HUES64 (cell line): ENCODE measurements around the gene DNAAF1.
A peak's percentile ranks its signal among the peaks of the same experiment; 100 is the strongest.

ENCODE experiments used
- H3K27ac ChIP-seq: 2 replicates; pipeline ENCODE4 v1.7.0; 2013; ENCODE audit warnings: low read depth, low read length, inconsistent platforms
- H3K27me3 ChIP-seq: 2 replicates; pipeline ENCODE4 v1.6.1; 2013; ENCODE audit warnings: mild to moderate bottlenecking, low read length; ENCODE audit not compliant: insufficient read depth
- H3K36me3 ChIP-seq: 2 replicates; pipeline ENCODE4 v1.6.1; 2013; ENCODE audit warnings: mild to moderate bottlenecking, low read length; ENCODE audit not compliant: insufficient read depth
- H3K4me1 ChIP-seq: 2 replicates; pipeline ENCODE4 v1.6.1; 2013; ENCODE audit warnings: mild to moderate bottlenecking, low read length, moderate library complexity; ENCODE audit not compliant: insufficient read depth
- H3K4me3 ChIP-seq: 2 replicates; pipeline ENCODE4 v1.5.1; 2013; ENCODE audit warnings: mild to moderate bottlenecking, low read length, moderate library complexity
- H3K9ac ChIP-seq: 2 replicates; pipeline ENCODE4 v1.6.1; 2013; ENCODE audit warnings: mild to moderate bottlenecking, low read depth, low read length
- H3K9me3 ChIP-seq: 2 replicates; pipeline ENCODE4 v1.6.1; 2013; ENCODE audit warnings: low read depth, low read length; ENCODE audit not compliant: insufficient read depth
- WGBS: fragments of 150-250, 120-280 bp; methylation state at CpG from one replicate; pipeline ENCODE4 v1.1.7; 2013; ENCODE audit warnings: missing lambda C conversion rate; 5-methylcytosine and 5-hydroxymethylcytosine counted together

DNAAF1 gene

DNA sequence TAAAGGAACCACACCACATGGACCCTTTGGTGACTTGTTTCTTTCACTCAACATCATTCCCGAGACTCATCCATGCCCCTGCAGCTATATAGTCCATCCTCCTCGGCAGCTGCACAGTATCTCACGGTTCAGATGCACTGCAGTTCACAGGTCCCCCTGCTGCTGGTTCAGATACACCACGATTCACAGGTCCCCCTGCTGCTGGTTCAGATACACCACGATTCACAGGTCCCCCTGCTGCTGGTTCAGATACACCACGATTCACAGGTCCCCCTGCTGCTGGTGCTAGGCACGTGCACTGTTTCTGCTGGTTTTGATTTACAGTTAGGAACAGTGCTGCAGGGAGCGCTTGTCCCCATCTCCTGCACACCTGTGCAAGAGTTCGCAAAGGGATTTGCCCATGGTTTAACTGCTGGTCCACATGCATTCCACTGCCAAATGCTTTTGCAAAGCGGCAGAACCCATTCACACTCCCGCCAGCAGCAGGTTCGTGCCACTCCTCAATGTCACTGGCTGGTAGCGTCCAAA is 3.9 kb upstream of the DNAAF1 start:
- Histone ChIP-seq H3K36me3 (peaks cover 3% of the 10 kb centered on the region; the same call in 1 of the 2 replicates), H3K4me3 (no peak overlapping the region), H3K9me3 (no peaks in the 10 kb centered on the region), H3K9ac (no peak overlapping the region), H3K4me1 (peaks cover 36% of the 10 kb centered on the region), H3K27ac (no peak overlapping the region), H3K27me3 (peaks cover 9% of the 10 kb centered on the region)
- 76% methylated on average over 13 of the region's 13 CpGs for WGBS

DNA sequence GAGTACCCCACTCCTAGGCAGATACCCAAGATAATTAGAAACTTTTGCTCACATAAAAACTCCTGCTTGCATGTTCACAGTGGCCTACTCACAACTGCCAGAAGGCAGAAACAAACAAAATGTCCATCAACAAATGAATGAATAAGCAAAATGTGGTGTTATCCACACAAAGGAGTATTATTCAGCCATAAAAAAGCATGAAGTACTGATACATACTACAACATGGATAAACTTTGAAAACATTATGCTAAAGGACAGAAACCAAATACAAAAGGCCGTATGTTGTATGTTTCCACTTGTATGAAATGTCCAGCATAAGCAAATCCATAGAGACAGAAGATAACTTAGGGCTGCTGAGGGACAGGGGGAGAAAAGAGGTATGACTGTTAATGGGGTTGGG is 2.0 kb upstream of the DNAAF1 start:
- Histone ChIP-seq H3K4me3 (no peak overlapping the region; the same call in 1 of the 2 replicates), H3K9me3 (no peaks in the 10 kb centered on the region), H3K27me3 (peaks cover 18% of the 10 kb centered on the region), H3K27ac (no peak overlapping the region), H3K4me1 (peaks cover 17% of the 10 kb centered on the region), H3K36me3 (peaks cover 3% of the 10 kb centered on the region; the same call in 1 of the 2 replicates), H3K9ac (no peak overlapping the region)
- WGBS = 100% methylated on average over 1 of the region's 1 CpG

DNA sequence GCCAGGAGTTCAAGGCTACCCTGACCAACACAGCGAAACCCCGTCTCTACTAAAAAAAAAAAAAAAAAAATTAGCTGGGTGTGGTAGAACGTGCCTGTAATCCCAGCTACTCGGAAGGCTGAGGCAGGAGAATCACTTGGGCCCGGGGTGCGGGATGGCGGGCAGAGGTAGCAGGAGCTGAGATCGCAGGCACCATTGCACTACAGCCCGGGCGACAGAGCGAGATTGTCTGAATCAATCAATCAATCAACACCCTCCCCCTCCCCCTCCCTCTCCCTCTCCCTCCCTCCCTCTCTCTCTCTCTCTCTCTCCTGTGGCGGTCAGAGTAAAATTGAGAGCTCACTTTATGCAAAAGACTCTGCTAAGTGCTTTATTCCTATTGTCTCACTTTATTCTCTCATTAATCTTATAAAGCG is 1.3 kb upstream of the DNAAF1 start:
- peaks cover 3% of the 10 kb centered on the region; the same call in 1 of the 2 replicates for H3K36me3 ChIP-seq
- H3K9ac ChIP-seq = peak overlapping the region; percentile 68; the same call in 1 of the 2 replicates
- peaks cover 10% of the 10 kb centered on the region for H3K4me1 ChIP-seq
- H3K9me3 ChIP-seq = no peaks in the 10 kb centered on the region
- no peak overlapping the region for H3K27ac ChIP-seq
- peak overlapping the region; percentile 92 for H3K4me3 ChIP-seq
- H3K27me3 ChIP-seq = peaks cover 18% of the 10 kb centered on the region
- WGBS = 14% methylated on average over 11 of the region's 13 CpGs

DNA sequence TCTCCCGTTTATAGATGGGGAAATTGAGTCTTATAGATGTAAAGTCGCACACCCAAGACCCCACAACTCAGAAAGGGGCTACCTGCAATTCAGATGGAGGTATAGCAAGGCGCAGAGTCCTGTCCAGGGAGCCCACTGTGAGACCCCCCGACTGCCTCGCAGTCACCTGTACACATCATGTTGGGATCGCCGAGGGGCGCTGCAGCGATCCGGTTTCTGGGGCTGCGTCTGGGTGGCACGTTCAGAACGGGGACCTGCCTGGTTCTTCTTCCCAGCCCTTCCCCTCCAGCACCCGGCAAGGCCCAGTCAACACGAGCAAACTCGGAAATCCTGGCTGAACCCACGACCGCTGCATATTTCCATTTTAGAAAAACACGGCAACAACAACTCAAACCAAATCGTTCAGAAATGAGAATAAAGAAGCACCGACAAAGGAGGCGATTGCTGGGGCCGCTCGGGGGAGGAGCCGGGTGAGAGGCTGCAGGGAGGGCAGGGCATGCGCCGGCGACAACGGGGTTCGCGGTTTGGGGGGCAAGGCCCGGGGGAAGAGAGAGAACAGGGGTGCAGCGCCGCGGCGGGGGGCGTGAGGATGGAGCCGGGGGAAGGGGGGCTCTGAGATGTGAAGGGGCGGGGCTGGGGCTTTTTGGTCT is 774 bp upstream of the DNAAF1 start:
- peaks cover 18% of the 10 kb centered on the region for H3K27me3 ChIP-seq
- H3K9ac ChIP-seq = peak overlapping the region; percentile 68
- H3K4me1 ChIP-seq = peaks cover 4% of the 10 kb centered on the region; the same call in 1 of the 2 replicates
- no peaks in the 10 kb centered on the region for H3K9me3 ChIP-seq
- peak overlapping the region; percentile 92 for H3K4me3 ChIP-seq
- H3K27ac ChIP-seq = peak overlapping the region; percentile 78; the same call in 1 of the 2 replicates
- H3K36me3 ChIP-seq = peaks cover 3% of the 10 kb centered on the region; the same call in 1 of the 2 replicates
- WGBS = 1% methylated on average over 39 of the region's 39 CpGs

DNA sequence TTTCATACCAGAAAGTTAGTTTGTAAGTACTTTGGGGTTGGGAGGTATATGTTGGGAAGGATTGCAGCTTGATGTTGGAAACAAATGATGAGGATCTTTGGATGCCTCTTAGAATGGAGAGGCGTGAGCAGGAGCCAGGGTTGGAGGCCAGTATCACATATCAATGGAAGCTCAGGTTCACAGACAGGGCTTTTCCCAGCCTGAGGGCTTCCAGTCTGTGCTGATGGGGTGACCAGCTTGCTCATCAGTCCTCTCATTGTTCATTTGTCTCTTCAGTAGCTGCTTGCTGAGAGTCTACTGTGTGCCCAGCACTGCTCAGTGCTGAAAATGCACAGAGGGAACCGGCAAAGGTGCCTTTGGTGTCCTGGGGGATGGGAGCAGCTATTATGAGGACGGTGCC is 5.8 kb downstream of the DNAAF1 start:
- Histone ChIP-seq H3K4me3 (no peak overlapping the region), H3K9ac (no peak overlapping the region), H3K36me3 (no peaks in the 10 kb centered on the region), H3K27me3 (peaks cover 12% of the 10 kb centered on the region), H3K4me1 (peaks cover 8% of the 10 kb centered on the region; the same call in 1 of the 2 replicates), H3K27ac (no peak overlapping the region), H3K9me3 (no peaks in the 10 kb centered on the region)
- 81% methylated on average over 3 of the region's 3 CpGs for WGBS

DNA sequence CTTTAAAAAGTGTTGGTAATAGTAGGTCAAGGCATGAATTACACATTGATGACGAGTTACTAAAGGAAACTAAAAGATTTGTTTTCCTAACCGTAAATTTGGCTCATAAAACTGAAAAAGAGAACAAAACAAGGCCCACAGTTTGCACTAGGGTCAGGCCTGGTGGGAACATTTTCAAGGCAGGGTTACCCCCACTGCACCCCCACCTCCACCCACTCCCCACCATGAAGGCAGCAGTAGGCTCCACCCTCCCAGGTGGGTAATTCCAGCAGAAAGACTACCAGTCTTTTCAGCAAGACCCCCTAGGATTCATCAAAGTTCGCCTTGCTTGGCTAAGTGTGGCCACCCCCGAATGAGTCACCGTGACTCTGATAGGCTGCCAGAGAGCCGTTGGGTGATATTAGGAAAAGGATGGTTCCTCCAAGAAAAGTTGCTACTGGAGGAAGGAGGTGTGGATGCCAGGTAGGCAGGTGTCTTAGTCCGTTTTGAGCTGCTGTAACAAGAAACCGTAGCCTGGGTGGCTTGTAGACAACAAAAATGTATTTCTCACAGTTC is 8.6 kb downstream of the DNAAF1 start:
- Histone ChIP-seq H3K4me1 (peaks cover 8% of the 10 kb centered on the region; the same call in 1 of the 2 replicates), H3K9ac (no peak overlapping the region), H3K9me3 (no peaks in the 10 kb centered on the region), H3K4me3 (no peak overlapping the region), H3K36me3 (no peaks in the 10 kb centered on the region), H3K27me3 (no peaks in the 10 kb centered on the region), H3K27ac (no peak overlapping the region)
- 73% methylated on average over 8 of the region's 8 CpGs for WGBS

DNA sequence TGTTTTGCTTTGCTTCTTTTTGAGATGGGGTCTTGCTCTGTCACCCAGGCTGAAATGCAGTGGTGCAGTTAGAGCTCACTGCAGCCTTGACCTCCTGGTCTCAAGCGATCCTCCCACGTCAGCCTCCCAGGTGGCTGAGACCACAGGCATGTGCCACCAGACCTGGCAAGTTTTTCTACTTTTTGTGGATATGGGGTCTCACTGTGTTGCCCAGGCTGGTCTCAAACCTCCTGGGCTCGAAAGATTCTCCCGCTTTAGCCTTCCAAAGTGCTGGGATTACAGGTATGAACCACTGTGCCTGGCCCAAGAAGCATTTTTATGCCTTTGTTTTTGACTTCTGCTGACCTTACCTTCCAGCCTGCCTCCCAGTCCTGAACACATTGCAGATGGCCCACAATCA is 10.1 kb downstream of the DNAAF1 start:
- peaks cover 8% of the 10 kb centered on the region; the same call in 1 of the 2 replicates for H3K4me1 ChIP-seq
- 91% methylated on average over 4 of the region's 4 CpGs for WGBS
- no peaks in the 10 kb centered on the region for H3K9me3 ChIP-seq
- H3K27ac ChIP-seq = no peak overlapping the region
- H3K9ac ChIP-seq = no peak overlapping the region
- no peak overlapping the region for H3K4me3 ChIP-seq
- no peaks in the 10 kb centered on the region for H3K27me3 ChIP-seq
- H3K36me3 ChIP-seq = no peaks in the 10 kb centered on the region

DNA sequence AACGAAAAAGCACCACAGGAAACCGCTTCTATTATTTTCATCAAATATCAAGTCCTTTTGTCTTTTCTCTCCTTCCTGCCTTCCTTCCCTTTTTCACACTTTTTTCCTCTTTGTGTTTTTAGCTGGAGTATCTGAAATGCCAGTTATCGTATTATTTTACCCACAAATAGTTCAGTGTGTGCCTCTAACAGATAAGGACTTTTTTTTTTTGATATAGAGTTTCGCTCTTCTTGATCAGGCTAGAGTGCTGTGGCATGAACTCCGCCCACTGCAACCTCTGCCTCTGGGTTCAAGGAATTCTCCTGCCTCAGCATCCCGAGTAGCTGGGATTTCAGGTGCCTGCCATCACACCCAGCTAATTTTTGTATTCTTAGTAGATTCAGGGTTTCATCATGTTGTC is 10.7 kb downstream of the DNAAF1 start:
- H3K27ac ChIP-seq = no peak overlapping the region
- H3K4me1 ChIP-seq = peaks cover 8% of the 10 kb centered on the region; the same call in 1 of the 2 replicates
- WGBS = 93% methylated on average over 5 of the region's 6 CpGs
- no peak overlapping the region for H3K9ac ChIP-seq
- H3K27me3 ChIP-seq = no peaks in the 10 kb centered on the region
- H3K9me3 ChIP-seq = no peaks in the 10 kb centered on the region
- no peaks in the 10 kb centered on the region for H3K36me3 ChIP-seq
- no peak overlapping the region for H3K4me3 ChIP-seq

DNA sequence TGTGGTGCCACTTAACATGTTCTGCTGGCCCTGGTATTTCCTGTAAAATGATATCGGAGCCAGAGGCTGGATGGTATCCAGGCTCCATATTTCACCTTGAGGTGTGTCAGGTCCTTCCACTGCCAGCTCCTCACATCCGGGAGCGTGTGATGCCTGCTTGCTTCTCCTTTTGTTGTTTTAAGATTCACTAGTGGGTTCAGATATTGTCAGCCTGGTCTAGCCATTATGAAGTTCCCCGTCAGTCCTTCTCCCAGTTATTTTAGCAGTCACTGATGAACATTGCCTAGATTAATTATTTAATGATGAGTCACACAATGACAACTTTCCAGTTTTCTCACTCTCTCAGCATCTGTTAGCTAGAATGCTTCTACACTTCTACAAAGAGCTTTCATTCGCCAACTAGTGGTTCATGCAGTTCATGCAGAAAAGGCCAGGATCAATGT is 11.3 kb downstream of the DNAAF1 start:
- Histone ChIP-seq H3K4me3 (no peak overlapping the region), H3K4me1 (peaks cover 8% of the 10 kb centered on the region; the same call in 1 of the 2 replicates), H3K9me3 (no peaks in the 10 kb centered on the region), H3K27ac (no peak overlapping the region), H3K36me3 (no peaks in the 10 kb centered on the region), H3K27me3 (no peaks in the 10 kb centered on the region), H3K9ac (no peak overlapping the region)
- WGBS = 88% methylated on average over 5 of the region's 5 CpGs

DNA sequence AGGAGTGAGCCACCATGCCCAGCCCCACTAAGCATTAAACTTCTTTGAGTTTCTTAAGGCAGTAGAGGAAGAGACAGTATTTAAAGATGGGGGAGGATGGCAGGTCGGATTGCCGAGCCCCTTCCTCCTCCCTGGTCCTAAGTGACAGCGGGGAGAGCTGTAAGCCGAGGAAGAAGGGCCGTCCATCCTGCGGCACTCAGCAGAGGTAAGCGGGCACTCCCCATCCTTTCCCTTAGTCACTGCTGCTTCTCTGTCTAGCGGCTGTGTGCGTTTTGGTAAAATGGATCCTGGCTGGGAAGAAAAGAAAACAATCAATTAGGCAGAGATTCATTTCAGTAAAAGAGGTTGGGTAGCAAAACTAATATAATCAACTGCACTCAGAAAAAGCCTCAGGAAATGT is 13.9 kb downstream of the DNAAF1 start:
- H3K27ac ChIP-seq = no peak overlapping the region
- no peaks in the 10 kb centered on the region for H3K27me3 ChIP-seq
- H3K36me3 ChIP-seq = no peaks in the 10 kb centered on the region
- H3K4me1 ChIP-seq = peaks cover under 1% of the 10 kb centered on the region; the same call in 1 of the 2 replicates
- no peak overlapping the region for H3K4me3 ChIP-seq
- no peaks in the 10 kb centered on the region for H3K9me3 ChIP-seq
- 79% methylated on average over 7 of the region's 9 CpGs for WGBS
- no peak overlapping the region for H3K9ac ChIP-seq

DNA sequence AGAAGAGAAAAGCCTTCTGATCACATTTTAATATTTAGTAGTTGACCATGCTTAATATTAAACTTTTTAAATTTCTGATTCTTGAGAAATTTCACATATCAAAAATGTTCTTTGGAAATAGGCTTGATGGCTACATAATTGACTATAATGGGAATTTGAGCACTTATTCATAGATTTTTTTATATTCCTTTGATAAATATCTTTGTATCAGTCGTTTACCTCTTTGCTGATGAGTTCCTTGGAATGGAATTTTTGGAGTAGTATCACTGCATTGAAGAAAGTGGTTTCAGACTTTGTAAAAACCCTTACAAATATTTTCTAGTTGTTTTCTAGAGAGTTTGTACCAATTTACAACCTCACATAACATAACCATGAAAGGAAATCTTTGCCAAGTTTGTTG is 14.7 kb downstream of the DNAAF1 start:
- WGBS = 83% methylated on average over 1 of the region's 1 CpG
- H3K4me1 ChIP-seq = no peaks in the 10 kb centered on the region
- H3K9me3 ChIP-seq = no peaks in the 10 kb centered on the region

More for the DNA sequence above, 14.7 kb downstream of the DNAAF1 start:
- Histone ChIP-seq H3K4me3 (no peak overlapping the region), H3K27me3 (peaks cover 1% of the 10 kb centered on the region; the same call in 1 of the 2 replicates), H3K27ac (no peak overlapping the region), H3K9ac (no peak overlapping the region), H3K36me3 (no peaks in the 10 kb centered on the region)
